ENCODE data around the gene DLGAP1.

DNA sequence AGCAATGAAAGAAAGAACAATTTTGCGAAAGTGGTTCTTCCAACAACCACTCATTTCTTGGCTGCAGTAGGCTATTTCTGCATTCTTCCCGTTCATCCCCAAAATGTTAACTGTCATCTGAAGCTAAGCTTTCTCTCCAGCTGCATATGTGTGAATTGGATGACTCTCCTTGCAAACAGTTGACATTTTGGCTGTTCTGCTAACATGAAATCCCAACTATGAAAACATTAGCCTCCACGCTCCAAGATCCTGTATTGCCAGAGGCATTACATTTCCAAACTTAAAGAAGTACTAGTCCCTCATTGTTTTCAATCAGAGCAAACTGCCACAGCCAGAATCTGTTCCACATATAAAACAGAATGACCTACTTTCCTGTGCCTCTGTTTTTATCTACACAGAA is 916.7 kb downstream of the DLGAP1 start:
- TF ChIP-seq, protein P1, sequence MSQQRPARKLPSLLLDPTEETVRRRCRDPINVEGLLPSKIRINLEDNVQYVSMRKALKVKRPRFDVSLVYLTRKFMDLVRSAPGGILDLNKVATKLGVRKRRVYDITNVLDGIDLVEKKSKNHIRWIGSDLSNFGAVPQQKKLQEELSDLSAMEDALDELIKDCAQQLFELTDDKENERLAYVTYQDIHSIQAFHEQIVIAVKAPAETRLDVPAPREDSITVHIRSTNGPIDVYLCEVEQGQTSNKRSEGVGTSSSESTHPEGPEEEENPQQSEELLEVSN (IDR thresholded peaks at IDR 0.05): no peak
- TF ChIP-seq EP300 (IDR thresholded peaks at IDR 0.05; ENCODE audit: borderline replicate concordance in 1 of 2, low read depth in 2 of 2, low read length in 2 of 2): no peak
- TF ChIP-seq, protein P2, sequence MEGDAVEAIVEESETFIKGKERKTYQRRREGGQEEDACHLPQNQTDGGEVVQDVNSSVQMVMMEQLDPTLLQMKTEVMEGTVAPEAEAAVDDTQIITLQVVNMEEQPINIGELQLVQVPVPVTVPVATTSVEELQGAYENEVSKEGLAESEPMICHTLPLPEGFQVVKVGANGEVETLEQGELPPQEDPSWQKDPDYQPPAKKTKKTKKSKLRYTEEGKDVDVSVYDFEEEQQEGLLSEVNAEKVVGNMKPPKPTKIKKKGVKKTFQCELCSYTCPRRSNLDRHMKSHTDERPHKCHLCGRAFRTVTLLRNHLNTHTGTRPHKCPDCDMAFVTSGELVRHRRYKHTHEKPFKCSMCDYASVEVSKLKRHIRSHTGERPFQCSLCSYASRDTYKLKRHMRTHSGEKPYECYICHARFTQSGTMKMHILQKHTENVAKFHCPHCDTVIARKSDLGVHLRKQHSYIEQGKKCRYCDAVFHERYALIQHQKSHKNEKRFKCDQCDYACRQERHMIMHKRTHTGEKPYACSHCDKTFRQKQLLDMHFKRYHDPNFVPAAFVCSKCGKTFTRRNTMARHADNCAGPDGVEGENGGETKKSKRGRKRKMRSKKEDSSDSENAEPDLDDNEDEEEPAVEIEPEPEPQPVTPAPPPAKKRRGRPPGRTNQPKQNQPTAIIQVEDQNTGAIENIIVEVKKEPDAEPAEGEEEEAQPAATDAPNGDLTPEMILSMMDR (IDR thresholded peaks at IDR 0.05; ENCODE audit: control extremely low read depth in 1 of 3, insufficient read depth in 1 of 3, low read depth in 1 of 3, low read length in 3 of 3): no peak
- no peak for TF ChIP-seq CHD2 (IDR thresholded peaks at IDR 0.05; ENCODE audit: low read length)
- TF ChIP-seq, protein P3, sequence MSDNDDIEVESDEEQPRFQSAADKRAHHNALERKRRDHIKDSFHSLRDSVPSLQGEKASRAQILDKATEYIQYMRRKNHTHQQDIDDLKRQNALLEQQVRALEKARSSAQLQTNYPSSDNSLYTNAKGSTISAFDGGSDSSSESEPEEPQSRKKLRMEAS (IDR thresholded peaks at IDR 0.05): no peak
- TF ChIP-seq CEBPB (IDR thresholded peaks at IDR 0.05; ENCODE audit: low read depth, low read length): no peak
- TF ChIP-seq POLR2AphosphoS5 (IDR thresholded peaks at IDR 0.05; ENCODE audit: low read depth, low read length): no peak
- TF ChIP-seq RXRA (IDR thresholded peaks at IDR 0.05; ENCODE audit: insufficient read depth, low read depth, low read length): no peak
- no peak for TF ChIP-seq EZH2 (IDR thresholded peaks at IDR 0.05; ENCODE audit: low read depth, low read length, severe bottlenecking)
- no peak for TF ChIP-seq SP2 (IDR thresholded peaks at IDR 0.05; ENCODE audit: low read length)
- TF ChIP-seq GTF2F1 (IDR thresholded peaks at IDR 0.05; ENCODE audit: borderline replicate concordance, low read depth, low read length): no peak
- TF ChIP-seq CBX5 (IDR thresholded peaks at IDR 0.05; ENCODE audit: low read depth, low read length): no peak
